ENCODE results near the gene TACC2. TPM values are rescaled to one million over a fixed set of nuclear protein-coding genes. Genes with fewer than 3 reads are reported as not detected.

TACC2 gene
- total and polyA plus RNA-seq, 2 donors (not counting 1 experiment from before 2014, with no cell fraction given), result not detected

DNA sequence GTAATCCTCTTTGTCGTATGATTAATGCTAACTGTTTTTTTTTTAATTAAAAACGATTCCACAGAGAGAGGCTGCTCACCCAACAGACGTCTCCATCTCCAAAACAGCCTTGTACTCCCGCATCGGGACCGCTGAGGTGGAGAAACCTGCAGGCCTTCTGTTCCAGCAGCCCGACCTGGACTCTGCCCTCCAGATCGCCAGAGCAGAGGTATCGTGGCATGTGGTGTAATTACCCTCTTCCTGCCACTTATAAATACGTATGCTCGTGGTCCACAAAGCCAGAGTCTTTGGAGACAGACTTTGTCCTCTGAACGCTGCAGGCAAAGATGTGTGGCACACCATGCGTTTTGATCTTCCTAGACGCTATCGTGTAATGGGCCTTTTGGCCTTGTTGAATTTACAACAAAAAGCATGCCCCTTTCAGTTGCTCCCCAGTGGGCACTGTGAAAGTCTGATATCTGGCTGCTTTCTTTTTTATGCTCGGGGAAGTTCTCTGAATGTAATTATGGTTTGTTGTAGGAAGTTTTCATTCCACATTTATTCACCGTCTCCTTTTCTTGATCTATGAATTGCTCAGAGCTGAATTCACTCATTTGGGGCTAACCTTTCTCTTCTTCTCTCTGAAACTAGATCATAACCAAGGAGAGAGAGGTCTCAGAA is 248.5 kb downstream of the TACC2 start:
- Histone ChIP-seq H3K36me3 (replicated peaks in 1 of 2; ENCODE audit: control extremely low read depth in 1 of 2, control insufficient read depth in 1 of 2, extremely low read depth in 1 of 2, insufficient read depth in 2 of 2, low read length in 1 of 2) (no peaks in the 10 kb centered on the region), H3K27me3 (replicated peaks in 1 of 4; ENCODE audit: control extremely low read depth in 1 of 4, control insufficient read depth in 3 of 4, insufficient read depth in 4 of 4, low read length in 3 of 4) (no peaks in the 10 kb centered on the region), H3K79me2 (ENCODE audit: control insufficient read depth, insufficient read depth, low read length) (no peaks in the 10 kb centered on the region), H4K20me1 (ENCODE audit: control insufficient read depth, insufficient read depth, low read length, poor library complexity, severe bottlenecking) (no peaks in the 10 kb centered on the region), H3K9me3 (ENCODE audit: control extremely low read depth in 1 of 3, control insufficient read depth in 2 of 3, insufficient read depth in 1 of 3, low read length in 2 of 3) (no peaks in the 10 kb centered on the region), H3K9ac (ENCODE audit: low read length) (no peak overlapping the region), H3K27ac (ENCODE audit: low read length in 2 of 2) (no peak overlapping the region), H3K4me3 (ENCODE audit: control extremely low read depth in 1 of 5, extremely low read depth in 1 of 5, insufficient read depth in 1 of 5, low read depth in 2 of 5, low read length in 4 of 5) (no peak overlapping the region), H3K4me2 (replicated peaks; ENCODE audit: low read depth, low read length, poor library complexity, severe bottlenecking) (no peak overlapping the region), H2AFZ (ENCODE audit: insufficient read depth, low read depth, low read length, poor library complexity, severe bottlenecking) (no peak overlapping the region), H3K4me1 (ENCODE audit: control insufficient read depth in 2 of 2, insufficient read depth in 2 of 2, low read length in 2 of 2) (no peaks in the 10 kb centered on the region)
- Mint-ChIP-seq H3K27ac (no peak overlapping the region), H3K4me1 (no peaks in the 10 kb centered on the region), H3K9me3 (ENCODE audit: insufficient read depth) (no peaks in the 10 kb centered on the region), H3K4me3 (no peak overlapping the region), H3K27me3 (no peaks in the 10 kb centered on the region)
- TF ChIP-seq EZH2 (IDR thresholded peaks at IDR 0.05; ENCODE audit: borderline replicate concordance, insufficient read depth, low read depth, low read length, poor library complexity, severe bottlenecking), result no peak
- TF ChIP-seq, protein P1, sequence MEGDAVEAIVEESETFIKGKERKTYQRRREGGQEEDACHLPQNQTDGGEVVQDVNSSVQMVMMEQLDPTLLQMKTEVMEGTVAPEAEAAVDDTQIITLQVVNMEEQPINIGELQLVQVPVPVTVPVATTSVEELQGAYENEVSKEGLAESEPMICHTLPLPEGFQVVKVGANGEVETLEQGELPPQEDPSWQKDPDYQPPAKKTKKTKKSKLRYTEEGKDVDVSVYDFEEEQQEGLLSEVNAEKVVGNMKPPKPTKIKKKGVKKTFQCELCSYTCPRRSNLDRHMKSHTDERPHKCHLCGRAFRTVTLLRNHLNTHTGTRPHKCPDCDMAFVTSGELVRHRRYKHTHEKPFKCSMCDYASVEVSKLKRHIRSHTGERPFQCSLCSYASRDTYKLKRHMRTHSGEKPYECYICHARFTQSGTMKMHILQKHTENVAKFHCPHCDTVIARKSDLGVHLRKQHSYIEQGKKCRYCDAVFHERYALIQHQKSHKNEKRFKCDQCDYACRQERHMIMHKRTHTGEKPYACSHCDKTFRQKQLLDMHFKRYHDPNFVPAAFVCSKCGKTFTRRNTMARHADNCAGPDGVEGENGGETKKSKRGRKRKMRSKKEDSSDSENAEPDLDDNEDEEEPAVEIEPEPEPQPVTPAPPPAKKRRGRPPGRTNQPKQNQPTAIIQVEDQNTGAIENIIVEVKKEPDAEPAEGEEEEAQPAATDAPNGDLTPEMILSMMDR (IDR thresholded peaks at IDR 0.05), result no peak
- ATAC-seq (ENCODE audit: low read depth) (no peak), DNase-seq (no peak)
- ChIA-PET POLR2A (no interaction called here), CTCF (no interaction called here)
- intact Hi-C loops (cut with micrococcal nuclease), result no loop called here
- 84% methylated on average over 12 of the region's 17 CpGs for WGBS (ENCODE audit: insufficient coverage)

DNA sequence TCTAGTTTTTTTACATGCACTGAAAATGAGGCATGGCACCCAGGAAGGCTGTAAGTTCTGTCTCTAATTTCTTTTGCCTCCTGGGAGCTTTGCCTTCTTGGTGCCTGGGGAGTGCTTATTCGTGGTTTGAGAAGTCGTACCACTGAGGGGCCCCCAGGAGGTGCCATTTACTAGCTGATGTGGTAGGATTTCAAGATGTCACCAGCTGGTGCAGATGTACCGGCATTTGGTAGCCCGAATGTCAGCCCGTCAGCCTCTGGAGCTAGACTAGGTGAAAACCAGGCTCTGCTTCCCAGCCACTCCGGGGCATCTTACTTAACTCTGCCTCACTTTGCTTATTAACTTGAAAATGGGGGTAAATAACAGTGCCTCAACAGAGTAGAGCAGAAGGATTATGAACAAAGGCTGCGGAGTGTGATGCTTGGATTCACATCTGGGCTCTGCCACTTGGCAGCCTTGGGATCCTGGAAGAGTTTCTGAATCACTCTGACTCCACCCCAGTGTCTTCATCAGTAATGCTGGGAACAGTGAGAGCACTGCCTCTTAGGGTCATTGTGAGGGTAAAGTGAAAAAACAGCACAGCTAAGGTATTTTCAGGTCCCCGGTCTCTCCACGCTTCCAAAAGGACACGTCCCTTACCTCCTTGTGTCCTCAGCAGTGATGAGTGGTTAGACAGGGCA is 250.8 kb downstream of the TACC2 start:
- POLR2A ChIA-PET, result no interaction called here
- CTCF ChIA-PET, result no interaction called here

More for the DNA sequence above, 250.8 kb downstream of the TACC2 start:
- Histone ChIP-seq H4K20me1 (ENCODE audit: control insufficient read depth, insufficient read depth, low read length, poor library complexity, severe bottlenecking) (no peaks in the 10 kb centered on the region), H3K4me2 (replicated peaks; ENCODE audit: low read depth, low read length, poor library complexity, severe bottlenecking) (no peak overlapping the region), H3K79me2 (ENCODE audit: control insufficient read depth, insufficient read depth, low read length) (no peaks in the 10 kb centered on the region), H3K36me3 (replicated peaks in 1 of 2; ENCODE audit: control extremely low read depth in 1 of 2, control insufficient read depth in 1 of 2, extremely low read depth in 1 of 2, insufficient read depth in 2 of 2, low read length in 1 of 2) (no peaks in the 10 kb centered on the region), H2AFZ (ENCODE audit: insufficient read depth, low read depth, low read length, poor library complexity, severe bottlenecking) (no peak overlapping the region), H3K4me1 (ENCODE audit: control insufficient read depth in 2 of 2, insufficient read depth in 2 of 2, low read length in 2 of 2) (no peaks in the 10 kb centered on the region), H3K4me3 (ENCODE audit: control extremely low read depth in 1 of 5, extremely low read depth in 1 of 5, insufficient read depth in 1 of 5, low read depth in 2 of 5, low read length in 4 of 5) (no peak overlapping the region), H3K27ac (ENCODE audit: low read length in 2 of 2) (no peak overlapping the region), H3K9ac (ENCODE audit: low read length) (no peak overlapping the region), H3K27me3 (replicated peaks in 1 of 4; ENCODE audit: control extremely low read depth in 1 of 4, control insufficient read depth in 3 of 4, insufficient read depth in 4 of 4, low read length in 3 of 4) (no peaks in the 10 kb centered on the region), H3K9me3 (ENCODE audit: control extremely low read depth in 1 of 3, control insufficient read depth in 2 of 3, insufficient read depth in 1 of 3, low read length in 2 of 3) (no peaks in the 10 kb centered on the region)
- 83% methylated on average over 5 of the region's 10 CpGs for WGBS (ENCODE audit: insufficient coverage)
- Mint-ChIP-seq H3K4me3 (no peak overlapping the region), H3K27ac (no peak overlapping the region), H3K4me1 (no peaks in the 10 kb centered on the region), H3K27me3 (no peaks in the 10 kb centered on the region), H3K9me3 (ENCODE audit: insufficient read depth) (no peaks in the 10 kb centered on the region)
- TF ChIP-seq, protein P1 (IDR thresholded peaks at IDR 0.05), result no peak
- TF ChIP-seq EZH2 (IDR thresholded peaks at IDR 0.05; ENCODE audit: borderline replicate concordance, insufficient read depth, low read depth, low read length, poor library complexity, severe bottlenecking), result no peak
- no peak for DNase-seq
- intact Hi-C loops (cut with micrococcal nuclease), result no loop called here
- no peak for ATAC-seq (ENCODE audit: low read depth)

All from B cell (primary cell).